BLaER1 treated with 17β-estradiol and CSF1 and Interleukin-3, amounts not matched to agents 10 nM and 100 nM (cell line): ENCODE data around the gene NXF2.

Source experiments
- H3K27ac ChIP-seq, 11 experiments: shearing (Covaris generic); formaldehyde crosslinking; 2 replicates each; pipeline ENCODE4 v1.8.1; 2022
- H3K27me3 ChIP-seq, 11 experiments: shearing (Covaris generic); formaldehyde crosslinking; 2 replicates each; pipeline ENCODE4 v1.8.1; 2022
- H3K36me3 ChIP-seq, 11 experiments: shearing (Covaris generic); formaldehyde crosslinking; 2 replicates each; pipeline ENCODE4 v1.8.1; 2022
- H3K4me1 ChIP-seq, 10 experiments: shearing (Covaris generic); formaldehyde crosslinking; 2 replicates each; pipeline ENCODE4 v1.8.1; 2022
- H3K4me2 ChIP-seq, 11 experiments: shearing (Covaris generic); formaldehyde crosslinking; 2 replicates each; pipeline ENCODE4 v1.8.1; 2022
- H3K4me3 ChIP-seq, 10 experiments: shearing (Covaris generic); formaldehyde crosslinking; 2 replicates each; pipeline ENCODE4 v1.8.1; 2022
- H3K9ac ChIP-seq, 11 experiments: shearing (Covaris generic); formaldehyde crosslinking; 2 replicates each; pipeline ENCODE4 v1.8.1; 2022
- H3K9me3 ChIP-seq, 11 experiments: shearing (Covaris generic); formaldehyde crosslinking; replicated peaks in 1 of 11; 2 replicates each; pipeline ENCODE4 v1.8.1; 2022
- H4K20me1 ChIP-seq, 11 experiments: shearing (Covaris generic); formaldehyde crosslinking; 2 replicates each; pipeline ENCODE4 v1.8.1; 2022
- Cebpa-rat ChIP-seq, 11 experiments: shearing (Covaris generic); IDR thresholded peaks; 2 replicates each; pipeline ENCODE4 v1.8.1; 2022

NXF2 gene

GRCh38 chrX:102345916-102346315 is 98.9 kb downstream of the NXF2 start:
- no peaks in the 10 kb centered on the region for H3K4me1 ChIP-seq
- H3K27ac ChIP-seq, result no peak overlapping the region
- H4K20me1 ChIP-seq, result no peaks in the 10 kb centered on the region; a peak in 1 of 22 replicates
- H3K36me3 ChIP-seq, result no peaks in the 10 kb centered on the region
- no peak overlapping the region for H3K4me3 ChIP-seq
- H3K9ac ChIP-seq, result no peak overlapping the region
- H3K27me3 ChIP-seq, result no peaks in the 10 kb centered on the region; a peak in 1 of 22 replicates
- no peak for TF ChIP-seq Cebpa-rat (IDR thresholded peaks at IDR 0.05)
- H3K4me2 ChIP-seq, result no peak overlapping the region
- H3K9me3 ChIP-seq, result peaks cover 0 to 10% (median 6%) of the 10 kb centered on the region in 11 experiments; a peak in 9 of 22 replicates
